Activated T-helper 1 cell treated with anti-CD3 and anti-CD28 coated beads, Interleukin-12 subunit alpha, Interleukin-12 subunit beta, Interleukin-2, Interleukin-4 antibody, amounts not matched to agents 30 ng/mL and 10 ng/mL and 1 ng/mL, durations not matched to agents 14 hours and 24 hours and 36 hours (primary cell): ENCODE data around the gene MTMR2. TPM values are rescaled to one million over a fixed set of nuclear protein-coding genes. Genes with fewer than 3 reads are reported as not detected.
"Not testable (repeated sequence)": the region's sequence is repeated elsewhere in the genome, so short reads cannot be mapped to it uniquely, and the experiment has no call there.

Experiments
- DNase-seq: peaks from one replicate; pipeline ENCODE4 v3.0.0; 2021; ENCODE audit warnings: low spot score
- H3K27ac Mint-ChIP-seq: one replicate; pipeline ENCODE4 v1.8.0; 2021; ENCODE audit warnings: mild to moderate bottlenecking, mixed read lengths
- H3K27me3 Mint-ChIP-seq: one replicate; pipeline ENCODE4 v1.8.0; 2022; ENCODE audit warnings: mild to moderate bottlenecking, moderate library complexity, mixed read lengths; ENCODE audit not compliant: insufficient read depth
- H3K36me3 Mint-ChIP-seq: one replicate; pipeline ENCODE4 v1.8.0; 2021; ENCODE audit warnings: low read depth, mixed read lengths
- H3K4me1 Mint-ChIP-seq: one replicate; pipeline ENCODE4 v1.8.0; 2021; ENCODE audit warnings: low read depth, mixed read lengths
- H3K4me3 Mint-ChIP-seq: one replicate; pipeline ENCODE4 v1.8.0; 2021; ENCODE audit warnings: mild to moderate bottlenecking, moderate library complexity, mixed read lengths
- H3K9me3 Mint-ChIP-seq: one replicate; pipeline ENCODE4 v1.8.0; 2021; ENCODE audit warnings: mixed read lengths
- intact Hi-C: fragments of 100-400 bp; cut with micrococcal nuclease; formaldehyde crosslinking; loops from one replicate; pipeline ENCODE4 v1.15.1; 2024
- total RNA-seq: library from RNA; stranded (reverse); gene quantifications from 2 replicates; pipeline ENCODE4 v1.2.3, GENCODE V29; 2022

MTMR2 gene
- total RNA-seq, 1 donor from 2014 or later, result 41.3 TPM

GRCh38 chr11:95827696-95828095 is 96.2 kb downstream of the MTMR2 start:
- intact Hi-C loops, result no loop called here
- no peaks in the 10 kb centered on the region for H3K9me3 Mint-ChIP-seq
- DNase-seq, result no peak
- no peaks in the 10 kb centered on the region for H3K27me3 Mint-ChIP-seq
- no peaks in the 10 kb centered on the region for H3K4me1 Mint-ChIP-seq
- no peak overlapping the region for H3K27ac Mint-ChIP-seq
- no peak overlapping the region for H3K4me3 Mint-ChIP-seq
- peaks cover 38% of the 10 kb centered on the region for H3K36me3 Mint-ChIP-seq

DNA sequence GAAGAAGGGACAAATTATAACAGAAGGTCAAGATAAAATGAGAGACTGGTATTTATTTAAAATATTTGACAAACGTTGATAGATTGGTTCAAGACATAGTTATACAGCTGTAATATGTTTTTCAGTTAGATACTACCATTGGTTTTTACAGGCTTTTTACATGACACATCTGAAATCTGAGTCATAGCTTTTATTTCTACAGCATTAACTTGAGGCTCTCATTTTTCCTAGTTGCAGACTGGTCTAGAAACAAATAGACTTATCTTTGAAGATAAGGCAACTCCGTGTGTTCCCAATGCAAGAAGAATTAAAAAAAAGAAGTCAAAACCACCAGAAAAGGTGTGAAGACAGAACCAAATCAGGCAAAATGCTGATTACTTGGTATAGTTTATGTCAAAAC is 102.3 kb downstream of the MTMR2 start:
- peaks cover 42% of the 10 kb centered on the region for H3K36me3 Mint-ChIP-seq

GRCh38 chr11:95816037-95816436 is 107.9 kb downstream of the MTMR2 start:
- intact Hi-C loops, result no loop called here

More for the DNA sequence above, 102.3 kb downstream of the MTMR2 start:
- no peaks in the 10 kb centered on the region for H3K9me3 Mint-ChIP-seq
- no peak overlapping the region for H3K4me3 Mint-ChIP-seq
- intact Hi-C loops, result no loop called here
- no peak for DNase-seq
- H3K4me1 Mint-ChIP-seq, result no peaks in the 10 kb centered on the region
- no peaks in the 10 kb centered on the region for H3K27me3 Mint-ChIP-seq
- H3K27ac Mint-ChIP-seq, result no peak overlapping the region

DNA sequence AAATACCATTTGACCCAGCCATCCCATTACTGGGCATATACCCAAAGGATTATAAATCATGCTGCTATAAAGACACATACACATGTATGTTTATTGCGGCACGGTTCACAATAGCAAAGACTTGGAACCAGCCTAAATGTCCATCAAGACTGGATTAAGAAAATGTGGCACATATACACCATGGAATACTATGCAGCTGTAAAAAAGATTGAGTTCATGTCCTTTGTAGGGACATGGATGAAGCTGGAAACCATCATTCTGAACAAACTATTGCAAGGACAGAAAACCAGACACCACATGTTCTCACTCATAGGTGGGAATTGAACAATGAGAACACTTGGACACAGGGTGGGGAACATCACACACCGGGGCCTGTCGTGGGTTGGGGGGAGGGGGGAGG is 112.9 kb downstream of the MTMR2 start:
- H3K4me1 Mint-ChIP-seq, H3K27me3 Mint-ChIP-seq, H3K27ac Mint-ChIP-seq, DNase-seq, H3K4me3 Mint-ChIP-seq, intact Hi-C loops: not testable (repeated sequence)
- Mint-ChIP-seq H3K36me3 (peaks cover 46% of the 10 kb centered on the region), H3K9me3 (peaks cover 15% of the 10 kb centered on the region)

More at GRCh38 chr11:95816037-95816436, 107.9 kb downstream of the MTMR2 start:
- H3K27ac Mint-ChIP-seq, result no peak overlapping the region
- DNase-seq, result no peak
- no peaks in the 10 kb centered on the region for H3K9me3 Mint-ChIP-seq
- no peaks in the 10 kb centered on the region for H3K4me1 Mint-ChIP-seq
- H3K36me3 Mint-ChIP-seq, result peaks cover 31% of the 10 kb centered on the region
- H3K4me3 Mint-ChIP-seq, result no peak overlapping the region
- no peaks in the 10 kb centered on the region for H3K27me3 Mint-ChIP-seq

- Mint-ChIP-seq H3K36me3 (peaks cover 46% of the 10 kb centered on the region), H3K9me3 (peaks cover 15% of the 10 kb centered on the region)
- H3K4me1 Mint-ChIP-seq, H3K27me3 Mint-ChIP-seq, H3K4me3 Mint-ChIP-seq, DNase-seq, H3K27ac Mint-ChIP-seq, intact Hi-C loops: not testable (repeated sequence)
Measured at GRCh38 chr11:95806464-95806863, 117.4 kb downstream of the MTMR2 start.

DNA sequence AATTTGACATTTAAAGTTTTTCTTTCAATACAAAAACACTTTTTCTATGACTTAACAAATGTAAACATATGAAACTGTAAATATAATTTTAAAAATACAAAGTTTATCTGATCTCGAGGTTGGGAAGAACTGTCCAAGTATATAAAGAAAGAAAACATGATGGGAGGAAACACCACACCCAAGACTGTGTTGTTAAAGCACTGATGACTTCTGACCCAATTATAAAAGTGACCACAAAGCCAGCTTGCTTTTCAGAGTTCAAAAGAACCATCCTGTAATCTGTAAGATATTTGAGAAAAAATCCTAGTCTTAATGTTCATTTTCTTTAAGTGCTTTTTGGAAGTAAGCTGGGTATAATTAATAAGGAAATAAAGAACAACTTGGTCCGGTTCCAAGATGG is 118.0 kb downstream of the MTMR2 start:
- Mint-ChIP-seq H3K27me3 (no peaks in the 10 kb centered on the region), H3K36me3 (peaks cover 47% of the 10 kb centered on the region), H3K4me1 (no peaks in the 10 kb centered on the region), H3K9me3 (peaks cover 15% of the 10 kb centered on the region), H3K27ac (no peak overlapping the region), H3K4me3 (no peak overlapping the region)
- DNase-seq, result no peak
- intact Hi-C loops, result no loop called here

- intact Hi-C loops, result no loop called here
- Mint-ChIP-seq H3K36me3 (peaks cover 47% of the 10 kb centered on the region), H3K4me3 (no peak overlapping the region), H3K9me3 (peaks cover 3% of the 10 kb centered on the region), H3K4me1 (no peaks in the 10 kb centered on the region), H3K27me3 (no peaks in the 10 kb centered on the region), H3K27ac (no peak overlapping the region)
- no peak for DNase-seq
Measured at GRCh38 chr11:95803973-95804372, 119.9 kb downstream of the MTMR2 start.

- peaks cover 39% of the 10 kb centered on the region for H3K36me3 Mint-ChIP-seq
- H3K9me3 Mint-ChIP-seq, result no peaks in the 10 kb centered on the region
- no peaks in the 10 kb centered on the region for H3K4me1 Mint-ChIP-seq
- no peak overlapping the region for H3K27ac Mint-ChIP-seq
- intact Hi-C loops, result no loop called here
- no peaks in the 10 kb centered on the region for H3K27me3 Mint-ChIP-seq
- DNase-seq, result no peak
- no peak overlapping the region for H3K4me3 Mint-ChIP-seq
Measured at GRCh38 chr11:95802806-95803205, 121.1 kb downstream of the MTMR2 start.

GRCh38 chr11:95800438-95800837 is 123.5 kb downstream of the MTMR2 start:
- no peaks in the 10 kb centered on the region for H3K27me3 Mint-ChIP-seq
- intact Hi-C loops, result no loop called here
- H3K9me3 Mint-ChIP-seq, result no peaks in the 10 kb centered on the region
- H3K4me1 Mint-ChIP-seq, result no peaks in the 10 kb centered on the region
- DNase-seq, result no peak
- H3K4me3 Mint-ChIP-seq, result no peak overlapping the region
- H3K36me3 Mint-ChIP-seq, result peaks cover 29% of the 10 kb centered on the region
- no peak overlapping the region for H3K27ac Mint-ChIP-seq

GRCh38 chr11:95799546-95799945 is 124.4 kb downstream of the MTMR2 start:
- H3K4me3 Mint-ChIP-seq, result no peak overlapping the region

GRCh38 chr11:95796501-95796900 is 127.4 kb downstream of the MTMR2 start:
- DNase-seq, result no peak
- H3K27me3 Mint-ChIP-seq, result no peaks in the 10 kb centered on the region
- no peak overlapping the region for H3K4me3 Mint-ChIP-seq
- H3K4me1 Mint-ChIP-seq, result peaks cover 30% of the 10 kb centered on the region
- H3K36me3 Mint-ChIP-seq, result peaks cover 27% of the 10 kb centered on the region
- no peaks in the 10 kb centered on the region for H3K9me3 Mint-ChIP-seq
- intact Hi-C loops, result loop anchor here (10.0 kb wide), 1 partner anchor 1252 kb away; the partner anchor contains the start of gene FUT4
- H3K27ac Mint-ChIP-seq, result no peak overlapping the region

More at GRCh38 chr11:95799546-95799945, 124.4 kb downstream of the MTMR2 start:
- H3K27ac Mint-ChIP-seq, result no peak overlapping the region
- H3K9me3 Mint-ChIP-seq, result no peaks in the 10 kb centered on the region
- peaks cover 29% of the 10 kb centered on the region for H3K36me3 Mint-ChIP-seq
- H3K27me3 Mint-ChIP-seq, result no peaks in the 10 kb centered on the region
- intact Hi-C loops, result loop anchor here (10.0 kb wide), 1 partner anchor 1255 kb away; the partner anchor contains the start of gene FUT4
- peaks cover 4% of the 10 kb centered on the region for H3K4me1 Mint-ChIP-seq
- no peak for DNase-seq

- H3K4me1 Mint-ChIP-seq, result peaks cover 35% of the 10 kb centered on the region
- no peak overlapping the region for H3K4me3 Mint-ChIP-seq
- H3K27ac Mint-ChIP-seq, result no peak overlapping the region
- DNase-seq, result no peak
- H3K9me3 Mint-ChIP-seq, result no peaks in the 10 kb centered on the region
- peaks cover 27% of the 10 kb centered on the region for H3K36me3 Mint-ChIP-seq
- H3K27me3 Mint-ChIP-seq, result no peaks in the 10 kb centered on the region
- intact Hi-C loops, result loop anchor here (10.0 kb wide), 1 partner anchor 1251 kb away; the partner anchor contains the start of gene FUT4
Measured at GRCh38 chr11:95795627-95796295, 128.1 kb downstream of the MTMR2 start.

- no peaks in the 10 kb centered on the region for H3K9me3 Mint-ChIP-seq
- peaks cover 14% of the 10 kb centered on the region for H3K36me3 Mint-ChIP-seq
- no peak overlapping the region for H3K27ac Mint-ChIP-seq
- peaks cover 38% of the 10 kb centered on the region for H3K4me1 Mint-ChIP-seq
- intact Hi-C loops, result loop anchor here (5.0 to 10.0 kb wide), 3 partner anchors 218 to 1662 kb away; partner anchors contain the start of gene FUT4
- no peak overlapping the region for H3K4me3 Mint-ChIP-seq
- no peak for DNase-seq
- H3K27me3 Mint-ChIP-seq, result no peaks in the 10 kb centered on the region
Measured at GRCh38 chr11:95794086-95794485, 129.8 kb downstream of the MTMR2 start.
